Liver (tissue), 3 donors: Measurements from ENCODE around the gene UMAD1.
"Not testable (repeated sequence)": the region's sequence is repeated elsewhere in the genome, so short reads cannot be mapped to it uniquely, and the experiment has no call there.

Source experiments
- CTCF ChIP-seq: fragments of 150-350 bp; IDR thresholded peaks from 2 replicates; pipeline ENCODE4 v1.5.1; 2017; ENCODE audit warnings: improper control_type of control experiment, low read depth, low read length; ENCODE audit not compliant: missing input control
- EGR1 ChIP-seq, 2 donors: IDR thresholded peaks; 2 replicates each; pipeline ENCODE4 v1.6.1; 2016 to 2018; ENCODE audit warnings: antibody characterized with exemption in 2 of 2, low read depth in 2 of 2
- FOXA1 ChIP-seq: IDR thresholded peaks from 2 replicates; pipeline ENCODE4 v1.6.1; 2016; ENCODE audit warnings: antibody characterized with exemption
- GABPA ChIP-seq, 2 donors: IDR thresholded peaks in 1 of 2; conservative IDR thresholded peaks in 1 of 2; 2 replicates each; pipeline ENCODE4 v1.6.1; 2016; ENCODE audit warnings: antibody characterized with exemption in 2 of 2, mild to moderate bottlenecking in 1 of 2, moderate library complexity in 1 of 2
- RAD21 ChIP-seq, 2 donors: IDR thresholded peaks; 2 replicates each; pipeline ENCODE4 v1.6.1; 2016; ENCODE audit warnings: antibody characterized with exemption in 2 of 2, mild to moderate bottlenecking in 2 of 2
- REST ChIP-seq: IDR thresholded peaks from 2 replicates; pipeline ENCODE4 v1.6.1; 2016; ENCODE audit warnings: antibody characterized with exemption, mild to moderate bottlenecking
- RXRA ChIP-seq, 2 donors: IDR thresholded peaks; 2 replicates each; pipeline ENCODE4 v1.6.1; 2017 to 2018; ENCODE audit warnings: antibody characterized with exemption in 2 of 2, mild to moderate bottlenecking in 1 of 2
- TAF1 ChIP-seq: conservative IDR thresholded peaks from 2 replicates; pipeline ENCODE4 v1.6.1; 2016; ENCODE audit warnings: antibody characterized with exemption, mild to moderate bottlenecking
- YY1 ChIP-seq: IDR thresholded peaks from 2 replicates; pipeline ENCODE4 v1.6.1; 2016; ENCODE audit warnings: antibody characterized with exemption, mild to moderate bottlenecking
- donor health status: healthy.
- donor health status: healthy.

- not testable (repeated sequence) for TF ChIP-seq CTCF; EGR1 (IDR thresholded peaks at IDR 0.05; ENCODE audit: low read depth in 2 of 2); RAD21 (IDR thresholded peaks at IDR 0.05); GABPA (IDR thresholded peaks at IDR 0.05 in 1 of 2, conservative IDR thresholded peaks at IDR 0.05 in 1 of 2); REST; YY1; FOXA1; TAF1; RXRA (IDR thresholded peaks at IDR 0.05)
These were observed 39.1 kb downstream of the UMAD1 start for GRCh38 chr7:7679640-7680039.
